Adrenal gland (tissue), 12 donors: Measurements from ENCODE around the gene DCUN1D4. TPM values are rescaled to one million over a fixed set of nuclear protein-coding genes. Genes with fewer than 3 reads are reported as not detected.

Experiments
- DNase-seq, 7 donors: peaks; one replicate each; pipeline ENCODE4 v3.0.0-alpha.2; 2019 to 2020
- H3K27ac ChIP-seq, 5 donors: fragments of 200-600 bp; sonication (generic) in 4 of 5; 1 replicate in 3 of 5; 2 replicates in 2 of 5; pipeline versions ENCODE4 v1.5.1 to v1.8.0; 2016 to 2020; ENCODE audit warnings: mild to moderate bottlenecking in 1 of 5
- H3K27me3 ChIP-seq: fragments of 200-600 bp; 2 replicates; pipeline ENCODE4 v1.8.0; 2021
- H3K36me3 ChIP-seq, 2 donors: fragments of 200-600 bp; replicated peaks in 1 of 2; 1 replicate in 1 of 2; 2 replicates in 1 of 2; pipeline versions ENCODE4 v1.5.1 to v1.8.0; 2018 to 2022
- H3K4me1 ChIP-seq, 2 donors: fragments of 200-600 bp; replicated peaks in 1 of 2; 1 replicate in 1 of 2; 2 replicates in 1 of 2; pipeline versions ENCODE4 v1.5.1 to v1.8.0; 2018 to 2021
- H3K4me3 ChIP-seq, 4 donors: fragments of 200-600 bp; sonication (generic) in 3 of 4; one replicate each; pipeline ENCODE4 v1.5.1; 2016 to 2018
- H3K9me3 ChIP-seq, 3 donors: fragments of 200-600 bp; sonication (generic) in 1 of 3; replicated peaks in 1 of 3; 1 replicate in 2 of 3; 2 replicates in 1 of 3; pipeline versions ENCODE4 v1.5.1 to v1.8.0; 2016 to 2021
- POLR2A ChIP-seq, 2 donors: fragments of 450-650 bp; IDR thresholded peaks; one replicate each; pipeline ENCODE4 v1.6.1; 2017; ENCODE audit warnings: antibody characterized with exemption in 2 of 2, mild to moderate bottlenecking in 2 of 2, moderate library complexity in 1 of 2
- WGBS, 4 donors: extraction: QIAGEN DNeasy Blood & Tissue Kit in 2 of 4; methylation state at CpG; one replicate each; pipeline versions ENCODE4 v1.1.5 to v1.1.7; 2013 to 2017; 5-methylcytosine and 5-hydroxymethylcytosine counted together
- intact Hi-C, 2 donors: fragments of 100-400 bp; cut with DNase I; formaldehyde crosslinking; loops; one replicate each; pipeline versions ENCODE4 v1.14.1 to v1.15.0; 2022 to 2023
- polyA plus RNA-seq, 3 donors: library from polyadenylated mRNA; stranded (reverse); fragments of 200-250 nt in 2 of 3; fragments of 350-450 nt in 1 of 3; fragmentation: Illumina TruSeq in 1 of 3; extraction: RNeasy Lipid Tissue Mini Kit (QIAGEN cat#74804) in 1 of 3; gene quantifications; one replicate each; pipeline ENCODE4 v1.2.3, GENCODE V29; 2013 to 2014
- total RNA-seq, 9 donors: library from RNA; depleted of rRNA in 4 of 9; stranded (reverse); fragments of >200 nt in 4 of 9; fragments of 120-200 nt in 1 of 9; fragmentation: NEBNext Ultra II Directional in 1 of 9; extraction: Animal tissue kit (Norgen Biotek cat#: 25700) in 1 of 9; gene quantifications; one replicate each; pipeline versions ENCODE4 v1.1.0 to v1.2.4, GENCODE V29; 2013 to 2023
- TF ChIP-seq, protein P1 (sequence below), 6 experiments: fragments of 450-650 bp in 4 of 6; fragments of 200-600 bp in 2 of 6; sonication (generic) in 1 of 6; IDR thresholded peaks; 1 replicate in 5 of 6; 2 replicates in 1 of 6; pipeline versions ENCODE4 v1.5.1 to v1.8.0; 2016 to 2021; ENCODE audit warnings: antibody characterized with exemption in 6 of 6, mild to moderate bottlenecking in 2 of 6, moderate library complexity in 1 of 6
- donor health status: healthy with polysubstance abuse.
- donor health status: Bipolar disorder and iron deficiency.
- donor health status: DM: yes; HTN: yes; CAD: no.
- donor health status: DM: no; HTN: no; CAD: no.
- donor health status: DM: no; HTN: no; CAD: no.
- donor health status: DM: yes; HTN: yes; CAD: no.

The DCUN1D4 gene
- total and polyA plus RNA-seq, 12 donors: 25.0 to 86.2 (median 46.9) TPM

DNA sequence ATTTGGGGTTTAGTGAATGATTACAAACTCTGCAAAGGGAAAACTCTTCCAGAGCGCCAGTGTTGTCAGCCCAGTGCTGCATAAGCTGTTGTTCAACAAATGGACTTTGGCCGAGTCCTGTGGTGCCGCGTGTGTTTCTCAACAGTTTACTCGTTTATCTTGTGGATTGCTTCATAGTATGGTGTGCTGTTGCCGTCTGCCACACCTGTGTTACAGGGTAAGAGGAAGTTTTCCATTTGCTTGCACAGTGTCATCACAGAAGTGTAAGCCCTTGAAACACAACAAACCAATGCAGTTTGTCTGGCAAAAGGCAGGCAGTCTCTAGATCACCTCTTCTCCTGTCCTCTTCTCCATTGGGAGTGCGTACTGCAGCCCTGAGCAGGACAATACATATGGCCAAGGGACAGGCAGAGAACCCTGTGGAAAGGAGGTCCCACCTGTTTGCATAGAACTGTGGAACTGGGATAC lies 66.3 kb downstream of the DCUN1D4 start:
- intact Hi-C loops: loop anchor here in 1 of 2 donors (10.0 kb wide), 1 partner anchor 116 kb away; the partner anchor contains the start of gene LRRC66
- WGBS, 4 donors: 91 to 96% (median 93%) methylated on average over 7 of the region's 7 CpGs
- H3K27me3 ChIP-seq: no peaks in the 10 kb centered on the region
- no peak for DNase-seq
- H3K27ac ChIP-seq: no peak overlapping the region
- H3K9me3 ChIP-seq: no peaks in the 10 kb centered on the region
- no peak for TF ChIP-seq POLR2A (IDR thresholded peaks at IDR 0.05)
- TF ChIP-seq, protein P1, sequence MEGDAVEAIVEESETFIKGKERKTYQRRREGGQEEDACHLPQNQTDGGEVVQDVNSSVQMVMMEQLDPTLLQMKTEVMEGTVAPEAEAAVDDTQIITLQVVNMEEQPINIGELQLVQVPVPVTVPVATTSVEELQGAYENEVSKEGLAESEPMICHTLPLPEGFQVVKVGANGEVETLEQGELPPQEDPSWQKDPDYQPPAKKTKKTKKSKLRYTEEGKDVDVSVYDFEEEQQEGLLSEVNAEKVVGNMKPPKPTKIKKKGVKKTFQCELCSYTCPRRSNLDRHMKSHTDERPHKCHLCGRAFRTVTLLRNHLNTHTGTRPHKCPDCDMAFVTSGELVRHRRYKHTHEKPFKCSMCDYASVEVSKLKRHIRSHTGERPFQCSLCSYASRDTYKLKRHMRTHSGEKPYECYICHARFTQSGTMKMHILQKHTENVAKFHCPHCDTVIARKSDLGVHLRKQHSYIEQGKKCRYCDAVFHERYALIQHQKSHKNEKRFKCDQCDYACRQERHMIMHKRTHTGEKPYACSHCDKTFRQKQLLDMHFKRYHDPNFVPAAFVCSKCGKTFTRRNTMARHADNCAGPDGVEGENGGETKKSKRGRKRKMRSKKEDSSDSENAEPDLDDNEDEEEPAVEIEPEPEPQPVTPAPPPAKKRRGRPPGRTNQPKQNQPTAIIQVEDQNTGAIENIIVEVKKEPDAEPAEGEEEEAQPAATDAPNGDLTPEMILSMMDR (IDR thresholded peaks at IDR 0.05): no peak
- H3K36me3 ChIP-seq: peaks cover 0 to 29% of the 10 kb centered on the region in 2 donors
- peaks cover 0 to 12% of the 10 kb centered on the region in 2 donors for H3K4me1 ChIP-seq
- no peak overlapping the region for H3K4me3 ChIP-seq

DNA sequence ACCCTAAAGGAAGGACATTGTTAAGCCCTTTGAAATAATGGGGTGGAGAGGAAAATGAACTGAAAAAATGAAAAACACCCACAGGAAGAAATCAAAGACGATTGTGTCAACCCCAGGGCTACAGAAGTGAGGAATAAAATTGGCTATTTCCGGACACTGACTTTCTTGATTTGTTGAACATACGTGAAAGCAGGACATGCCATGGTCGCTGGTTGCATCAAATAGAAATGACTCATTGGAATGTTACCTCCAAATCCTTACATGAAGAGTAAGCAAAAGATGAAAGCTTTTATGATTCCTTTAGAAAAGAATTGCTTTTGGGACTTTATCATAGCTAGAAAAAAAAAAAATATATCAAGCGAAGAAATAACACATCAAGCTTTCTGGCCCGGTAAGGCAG lies 75.3 kb downstream of the DCUN1D4 start:
- H3K36me3 ChIP-seq: peaks cover 0 to 14% of the 10 kb centered on the region in 2 donors
- no peaks in the 10 kb centered on the region for H3K4me1 ChIP-seq
- H3K4me3 ChIP-seq: no peak overlapping the region
- no peak for DNase-seq
- no peaks in the 10 kb centered on the region for H3K9me3 ChIP-seq
- TF ChIP-seq, protein P1 (IDR thresholded peaks at IDR 0.05): no peak
- no peak for TF ChIP-seq POLR2A (IDR thresholded peaks at IDR 0.05)
- H3K27ac ChIP-seq: no peak overlapping the region
- intact Hi-C loops: no loop called here
- H3K27me3 ChIP-seq: no peaks in the 10 kb centered on the region
- 79 to 90% (median 82%) methylated on average over 6 of the region's 6 CpGs for WGBS, 4 donors

DNA sequence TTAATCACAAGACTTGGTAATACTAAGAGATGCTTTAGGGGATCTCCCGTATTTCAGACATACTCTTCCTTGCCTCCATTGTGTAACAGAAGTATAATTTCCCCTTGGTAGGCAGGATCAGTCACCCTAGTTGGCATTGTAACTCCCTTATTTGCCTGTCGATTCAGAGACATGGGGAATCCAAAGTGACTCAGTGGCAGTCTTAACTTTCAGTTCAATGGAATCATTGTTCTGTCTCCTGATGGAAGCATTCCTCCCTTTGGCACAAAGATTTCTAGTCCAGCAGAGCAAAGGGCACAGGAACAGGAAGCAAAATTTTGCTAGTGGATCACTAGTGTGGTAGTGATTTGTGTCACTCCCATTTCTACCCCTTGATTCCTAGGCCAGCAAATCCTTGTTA lies 80.4 kb downstream of the DCUN1D4 start:
- H3K4me1 ChIP-seq: no peaks in the 10 kb centered on the region
- no peak overlapping the region for H3K4me3 ChIP-seq
- intact Hi-C loops: no loop called here
- H3K27me3 ChIP-seq: no peaks in the 10 kb centered on the region
- H3K36me3 ChIP-seq: no peaks in the 10 kb centered on the region
- DNase-seq: no peak
- no peak for TF ChIP-seq POLR2A (IDR thresholded peaks at IDR 0.05)
- TF ChIP-seq, protein P1 (IDR thresholded peaks at IDR 0.05): no peak
- no peaks in the 10 kb centered on the region for H3K9me3 ChIP-seq
- 77 to 100% (median 82%) methylated on average over 2 of the region's 2 CpGs for WGBS, 4 donors
- H3K27ac ChIP-seq: no peak overlapping the region

DNA sequence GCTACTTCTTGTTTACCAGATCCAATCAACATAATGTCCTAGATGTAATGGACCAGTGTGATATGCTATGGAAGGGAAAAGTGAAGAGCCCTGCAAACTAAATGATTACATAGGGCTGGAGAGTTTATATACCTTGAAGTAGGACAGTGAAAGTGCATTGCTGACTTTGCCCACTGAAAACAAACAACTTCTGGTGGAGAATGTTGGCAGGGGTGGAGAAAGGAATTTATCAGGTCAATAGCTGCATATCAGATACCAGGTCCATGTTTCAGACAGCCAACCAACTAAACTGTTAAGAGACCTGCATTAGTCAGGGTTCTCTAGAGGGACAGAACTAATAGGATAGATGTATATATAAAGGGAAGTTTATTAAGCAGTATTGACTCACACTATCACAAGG lies 82.4 kb downstream of the DCUN1D4 start:
- Histone ChIP-seq H3K9me3 (no peaks in the 10 kb centered on the region), H3K4me3 (no peak overlapping the region), H3K36me3 (no peaks in the 10 kb centered on the region), H3K27me3 (no peaks in the 10 kb centered on the region), H3K27ac (no peak overlapping the region), H3K4me1 (no peaks in the 10 kb centered on the region)
- intact Hi-C loops: no loop called here
- no peak for DNase-seq
- TF ChIP-seq, protein P1 (IDR thresholded peaks at IDR 0.05): no peak
- no peak for TF ChIP-seq POLR2A (IDR thresholded peaks at IDR 0.05)
